Fibroblast of lung (primary cell): ENCODE results near the gene LSAMP. TPM values are rescaled to one million over a fixed set of nuclear protein-coding genes. Genes with fewer than 3 reads are reported as not detected.

ENCODE experiments used
- DNase-seq, 2 donors: peaks; one replicate each; pipeline versions ENCODE4 v3.0.0 to v3.0.0-alpha.2; 2010; ENCODE audit warnings: low read depth in 2 of 2
- H2AFZ ChIP-seq: 2 replicates; pipeline ENCODE4 v1.5.1; 2012; ENCODE audit warnings: low read length, control low read depth, inconsistent platforms
- H3K27ac ChIP-seq: 2 replicates; pipeline ENCODE4 v1.5.1; 2011; ENCODE audit warnings: low read length, control low read depth; ENCODE audit not compliant: insufficient read depth
- H3K27me3 ChIP-seq: 2 replicates; pipeline ENCODE4 v1.5.1; 2011; ENCODE audit warnings: mild to moderate bottlenecking, low read length; ENCODE audit not compliant: control insufficient read depth, insufficient read depth
- H3K36me3 ChIP-seq: 2 replicates; pipeline ENCODE4 v1.5.1; 2011; ENCODE audit warnings: low read length; ENCODE audit not compliant: control insufficient read depth, insufficient read depth
- H3K4me1 ChIP-seq: 2 replicates; pipeline ENCODE4 v1.5.1; 2011; ENCODE audit warnings: low read length; ENCODE audit not compliant: control insufficient read depth, insufficient read depth; ENCODE audit errors: extremely low read depth
- H3K4me2 ChIP-seq: 2 replicates; pipeline ENCODE4 v1.5.1; 2011; ENCODE audit warnings: low read length, control low read depth; ENCODE audit not compliant: insufficient read depth; ENCODE audit errors: extremely low read depth
- H3K4me3 ChIP-seq, 4 experiments: fragments of 200-600 bp in 1 of 4; sonication (generic) in 1 of 4; replicated peaks in 1 of 4; 2 replicates each; pipeline ENCODE4 v1.5.1; 2011 to 2016; ENCODE audit warnings: low read length in 4 of 4, low read depth in 3 of 4, mild to moderate bottlenecking in 3 of 4, control low read depth in 2 of 4, inconsistent platforms in 1 of 4, mixed read lengths in 1 of 4; ENCODE audit not compliant: insufficient read depth in 1 of 4; ENCODE audit errors: control extremely low read depth in 1 of 4
- H3K79me2 ChIP-seq: 2 replicates; pipeline ENCODE4 v1.5.1; 2012; ENCODE audit warnings: mild to moderate bottlenecking, low read length, inconsistent platforms; ENCODE audit not compliant: control insufficient read depth, insufficient read depth
- H3K9ac ChIP-seq: 2 replicates; pipeline ENCODE4 v1.5.1; 2011; ENCODE audit warnings: mild to moderate bottlenecking, low read length, control low read depth; ENCODE audit not compliant: insufficient read depth
- H3K9me3 ChIP-seq: 2 replicates; pipeline ENCODE4 v1.5.1; 2012; ENCODE audit warnings: low read depth, low read length; ENCODE audit not compliant: control insufficient read depth, insufficient read depth
- H4K20me1 ChIP-seq: 2 replicates; pipeline ENCODE4 v1.5.1; 2011; ENCODE audit warnings: low read length; ENCODE audit not compliant: control insufficient read depth, insufficient read depth; ENCODE audit errors: extremely low read depth
- CTCF ChIP-seq, 2 donors: IDR thresholded peaks in 1 of 2; conservative IDR thresholded peaks in 1 of 2; 1 replicate in 1 of 2; 2 replicates in 1 of 2; pipeline ENCODE4 v1.5.1; 2011 to 2012; ENCODE audit warnings: low read length in 2 of 2, control low read depth in 1 of 2, inconsistent platforms in 1 of 2, low read depth in 1 of 2, mild to moderate bottlenecking in 1 of 2
- EZH2 ChIP-seq: IDR thresholded peaks from 2 replicates; pipeline ENCODE4 v1.5.1; 2012; ENCODE audit warnings: low read length, control low read depth, mild to moderate bottlenecking; ENCODE audit errors: missing control alignments
- polyA plus RNA-seq, 2 donors: library from polyadenylated mRNA; depleted of rRNA in 1 of 2; stranded (reverse) in 1 of 2; unstranded in 1 of 2; fragments of >200 nt; gene quantifications; 2 replicates each; pipeline ENCODE4 v1.2.1, GENCODE V29; 2011 to 2012; ENCODE audit warnings: missing spikeins in 1 of 2
- total RNA-seq: library from RNA; depleted of rRNA; stranded (reverse); fragments of >200 nt; gene quantifications from 2 replicates; pipeline ENCODE4 v1.2.1, GENCODE V29; 2014

The LSAMP gene
- total and polyA plus RNA-seq, 2 donors (not counting 1 experiment from before 2014, with no cell fraction given) = 4.8 to 5.9 TPM

DNA sequence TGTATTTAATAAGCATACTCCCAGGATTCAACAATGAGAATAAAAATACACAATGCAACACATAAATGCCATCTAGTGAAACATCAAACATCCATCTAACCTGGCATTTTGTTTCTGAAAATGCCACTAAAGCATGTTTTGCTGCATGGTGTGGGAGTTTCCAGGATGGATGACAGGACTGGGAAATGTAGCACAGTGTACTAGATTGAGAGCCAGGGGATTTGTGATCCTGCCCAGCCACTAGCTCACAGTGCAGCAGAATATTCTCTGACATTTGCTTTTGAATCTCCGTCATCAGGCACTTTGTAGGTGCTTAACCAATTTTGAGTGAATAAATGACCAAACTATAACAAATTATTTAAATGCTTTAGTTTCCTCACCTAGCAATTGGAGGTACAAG is 417.1 kb downstream of the LSAMP start:
- no peaks in the 10 kb centered on the region for H3K4me1 ChIP-seq
- H4K20me1 ChIP-seq = no peaks in the 10 kb centered on the region
- no peaks in the 10 kb centered on the region for H3K9me3 ChIP-seq
- no peak overlapping the region for H3K4me3 ChIP-seq
- no peaks in the 10 kb centered on the region for H3K79me2 ChIP-seq
- no peak overlapping the region for H3K4me2 ChIP-seq
- H3K36me3 ChIP-seq = no peaks in the 10 kb centered on the region
- no peak for DNase-seq
- no peak overlapping the region for H2AFZ ChIP-seq
- H3K27me3 ChIP-seq = no peaks in the 10 kb centered on the region
- no peak for TF ChIP-seq EZH2
- TF ChIP-seq CTCF (conservative IDR thresholded peaks at IDR 0.05 in 1 of 2, IDR thresholded peaks at IDR 0.05 in 1 of 2; ENCODE audit: low read depth in 1 of 2, low read length in 2 of 2) = no peak
- H3K9ac ChIP-seq = no peak overlapping the region
- H3K27ac ChIP-seq = no peak overlapping the region

GRCh38 chr3:116020989-116021388 is 424.3 kb downstream of the LSAMP start:
- H3K9me3 ChIP-seq = no peaks in the 10 kb centered on the region
- H3K36me3 ChIP-seq = no peaks in the 10 kb centered on the region
- no peaks in the 10 kb centered on the region for H3K4me1 ChIP-seq
- no peak for DNase-seq
- H4K20me1 ChIP-seq = no peaks in the 10 kb centered on the region
- H3K27ac ChIP-seq = no peak overlapping the region
- no peak overlapping the region for H2AFZ ChIP-seq
- no peak overlapping the region for H3K4me3 ChIP-seq
- H3K4me2 ChIP-seq = no peak overlapping the region
- no peaks in the 10 kb centered on the region for H3K27me3 ChIP-seq
- TF ChIP-seq CTCF (conservative IDR thresholded peaks at IDR 0.05 in 1 of 2, IDR thresholded peaks at IDR 0.05 in 1 of 2; ENCODE audit: low read depth in 1 of 2, low read length in 2 of 2) (no peak), EZH2 (no peak)
- H3K79me2 ChIP-seq = no peaks in the 10 kb centered on the region
- no peak overlapping the region for H3K9ac ChIP-seq

GRCh38 chr3:116020495-116020894 is 424.8 kb downstream of the LSAMP start:
- Histone ChIP-seq H3K4me1 (no peaks in the 10 kb centered on the region), H3K4me2 (no peak overlapping the region), H3K9ac (no peak overlapping the region), H3K4me3 (no peak overlapping the region), H3K9me3 (no peaks in the 10 kb centered on the region), H3K36me3 (no peaks in the 10 kb centered on the region), H3K79me2 (no peaks in the 10 kb centered on the region), H2AFZ (no peak overlapping the region), H3K27me3 (no peaks in the 10 kb centered on the region), H4K20me1 (no peaks in the 10 kb centered on the region), H3K27ac (no peak overlapping the region)
- TF ChIP-seq EZH2 (no peak), CTCF (conservative IDR thresholded peaks at IDR 0.05 in 1 of 2, IDR thresholded peaks at IDR 0.05 in 1 of 2; ENCODE audit: low read depth in 1 of 2, low read length in 2 of 2) (no peak)
- peak in 1 of 2 donors; percentile 71 for DNase-seq
